GM19463 (cell line): Measurements from ENCODE around the gene PTER.

Source experiments
- ATAC-seq: cut with Tn5 transposase; IDR thresholded peaks from one replicate; pipeline ENCODE4 v1.9.1; 2021; ENCODE audit warnings: mild to moderate bottlenecking, moderate library complexity; ENCODE audit not compliant: unreplicated experiment

PTER gene, protein sequence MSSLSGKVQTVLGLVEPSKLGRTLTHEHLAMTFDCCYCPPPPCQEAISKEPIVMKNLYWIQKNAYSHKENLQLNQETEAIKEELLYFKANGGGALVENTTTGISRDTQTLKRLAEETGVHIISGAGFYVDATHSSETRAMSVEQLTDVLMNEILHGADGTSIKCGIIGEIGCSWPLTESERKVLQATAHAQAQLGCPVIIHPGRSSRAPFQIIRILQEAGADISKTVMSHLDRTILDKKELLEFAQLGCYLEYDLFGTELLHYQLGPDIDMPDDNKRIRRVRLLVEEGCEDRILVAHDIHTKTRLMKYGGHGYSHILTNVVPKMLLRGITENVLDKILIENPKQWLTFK

GRCh38 chr10:16436758-16437539 is at the start of gene PTER:
Gene PTER (plus strand): TSS chr10:16437010. CDS start chr10:16484385, 47,375 bp downstream.
- peak; percentile 94 for ATAC-seq

GRCh38 chr10:16392531-16393069 is 44.2 kb upstream of the PTER start:
- ATAC-seq = no peak

GRCh38 chr10:16393271-16393858 is 43.4 kb upstream of the PTER start:
- ATAC-seq = no peak

DNA sequence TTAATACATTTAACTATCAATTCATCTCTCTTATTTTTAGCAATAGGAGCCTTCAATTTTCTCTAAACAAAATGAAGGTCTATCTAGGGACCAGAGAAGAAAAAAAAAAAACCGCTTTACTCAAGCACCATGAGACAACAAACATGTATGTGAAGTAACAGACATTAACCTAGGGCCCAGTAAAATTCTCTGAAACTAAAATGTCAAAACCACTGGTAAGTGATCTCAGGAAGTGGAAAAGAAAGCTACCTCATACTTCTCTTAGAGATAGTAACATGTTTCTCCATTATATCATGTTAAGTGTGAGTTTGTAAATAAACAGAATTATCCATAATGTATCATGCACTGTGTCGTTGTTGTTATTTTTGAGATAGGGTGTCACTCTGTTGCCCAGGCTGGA is 35.4 kb upstream of the PTER start:
- ATAC-seq = no peak

- no peak for ATAC-seq
Observed at GRCh38 chr10:16408379-16408778, 28.4 kb upstream of the PTER start.

GRCh38 chr10:16417341-16417740 is 19.5 kb upstream of the PTER start:
- ATAC-seq = no peak

GRCh38 chr10:16423599-16423998 is 13.2 kb upstream of the PTER start:
- ATAC-seq = no peak

DNA sequence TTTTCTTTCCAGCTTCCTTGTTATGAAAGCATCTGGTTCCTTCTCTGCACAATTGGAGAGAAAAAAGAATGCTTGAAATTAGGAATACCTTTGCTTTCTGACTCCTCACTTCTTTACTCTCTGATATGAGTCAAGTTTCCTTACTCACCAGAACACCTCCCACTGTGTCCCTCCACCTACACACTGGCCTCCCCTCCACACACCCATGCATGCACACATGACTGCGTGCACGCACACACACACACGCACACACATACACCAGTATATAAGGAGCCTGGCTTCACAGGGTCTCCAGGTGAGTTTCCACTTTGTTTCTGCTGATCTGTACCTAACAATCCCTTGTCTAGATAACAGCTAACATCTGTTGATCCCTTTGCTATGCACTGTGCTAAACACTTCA is 11.4 kb upstream of the PTER start:
- ATAC-seq = no peak

DNA sequence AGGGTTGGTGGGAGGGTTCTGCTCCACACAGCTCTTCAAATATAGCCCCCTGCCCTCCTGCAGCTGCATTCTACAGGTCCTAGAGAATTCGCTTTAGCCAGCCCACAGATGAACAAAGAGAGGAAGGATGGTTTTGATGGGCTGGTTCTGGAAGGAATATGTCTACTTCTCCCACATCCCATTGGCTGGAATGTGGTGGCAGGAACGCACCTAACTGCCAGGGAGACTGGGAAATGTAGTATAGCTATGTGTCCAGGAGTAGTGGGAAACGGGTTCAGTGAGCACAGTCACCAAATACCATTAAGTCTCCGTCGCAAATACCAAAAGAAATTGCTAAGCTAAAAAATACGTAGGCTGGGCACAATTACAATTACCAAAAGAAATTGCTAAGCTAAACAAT is 7.3 kb upstream of the PTER start:
- ATAC-seq = no peak

- peak; percentile 4 for ATAC-seq
Observed at GRCh38 chr10:16436367-16436757, 448 bp upstream of the PTER start.

- ATAC-seq = no peak
Observed at GRCh38 chr10:16437540-16437894, 707 bp downstream of the PTER start.

- ATAC-seq = no peak
Observed at GRCh38 chr10:16439295-16439694, 2.5 kb downstream of the PTER start.

- no peak for ATAC-seq
Observed at GRCh38 chr10:16440396-16441133, 3.8 kb downstream of the PTER start.

DNA sequence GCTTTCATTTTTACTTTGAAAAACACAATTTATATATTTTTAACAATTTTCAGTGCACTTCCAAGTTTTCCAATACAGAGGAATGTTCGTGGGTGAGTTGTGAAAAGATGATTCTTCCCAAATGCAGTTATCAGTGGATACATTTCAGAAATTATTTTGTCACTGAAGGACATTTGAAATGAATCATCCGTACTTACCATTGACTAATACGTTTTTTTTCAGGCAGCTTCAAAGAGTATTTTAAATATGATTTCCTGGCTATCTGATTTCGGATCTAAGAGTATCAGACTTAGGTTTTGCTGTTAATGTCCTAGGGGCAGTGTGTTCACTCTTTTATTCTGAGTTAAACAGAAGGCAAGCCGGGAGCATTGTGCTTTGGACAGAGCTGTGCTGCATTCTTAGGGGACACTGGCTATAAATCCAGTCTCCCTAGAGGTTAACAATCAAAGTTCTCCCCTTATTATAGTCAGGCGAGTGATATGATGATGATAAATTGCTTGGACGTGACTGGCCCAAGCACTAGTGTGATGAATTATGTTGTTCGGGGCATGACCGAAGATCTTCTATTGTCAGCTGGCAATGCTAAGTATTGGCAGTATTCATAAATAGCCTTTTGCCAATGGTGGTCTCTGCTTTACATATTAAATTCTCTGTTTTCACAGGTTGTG is 4.5 kb downstream of the PTER start:
- no peak for ATAC-seq

DNA sequence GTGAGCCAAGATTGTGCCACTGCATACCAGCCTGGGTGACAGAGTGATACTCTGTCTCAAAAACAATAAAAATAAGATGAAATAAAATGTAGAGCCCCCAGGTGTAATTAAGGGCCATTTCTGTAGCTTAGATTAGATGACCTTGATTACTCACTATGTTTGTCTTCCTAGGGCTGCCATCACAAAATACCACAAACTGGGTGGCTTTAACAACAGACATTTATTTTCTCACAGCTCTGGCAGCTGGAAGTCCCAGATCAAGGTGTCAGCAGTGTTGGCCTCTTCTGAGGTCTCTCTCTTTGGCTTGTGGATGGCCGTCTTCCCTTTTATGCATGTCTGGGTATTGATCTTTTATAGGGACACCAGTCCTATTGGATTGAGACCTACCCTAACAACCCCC is 6.1 kb downstream of the PTER start:
- ATAC-seq = no peak

DNA sequence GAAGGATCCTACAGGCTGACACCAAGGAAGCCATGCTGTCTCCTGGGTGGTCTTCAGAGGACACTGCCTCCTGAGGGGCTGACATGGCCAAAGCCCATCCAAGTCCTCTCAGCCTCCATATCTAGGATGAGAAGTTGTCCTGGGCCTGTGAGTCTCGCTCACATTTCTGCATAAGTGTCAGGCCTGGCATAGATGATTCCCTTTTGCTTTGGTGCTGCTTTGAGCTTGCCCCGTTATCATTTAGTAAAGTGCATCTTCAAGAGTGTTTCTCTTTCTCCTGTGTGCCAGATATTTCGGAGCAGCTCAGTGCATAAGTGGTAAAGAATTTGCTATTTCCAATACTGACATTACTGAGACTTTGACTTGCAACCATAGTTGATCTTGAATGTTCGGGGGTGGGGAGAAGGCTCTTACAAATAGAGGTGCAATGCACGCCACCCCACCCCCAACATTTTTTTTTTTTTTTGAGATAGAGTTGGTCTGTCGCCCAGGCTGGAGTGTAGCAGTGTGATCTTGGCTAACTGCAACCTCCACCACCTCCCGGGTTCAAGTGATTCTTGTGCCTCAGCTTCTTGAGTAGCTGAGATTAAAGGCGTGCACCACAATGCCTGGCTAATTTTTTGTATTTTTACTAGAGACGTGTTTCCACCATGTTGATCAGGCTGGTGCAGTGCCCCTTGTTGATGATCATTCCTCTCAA is 9.1 kb downstream of the PTER start:
- ATAC-seq = no peak

GRCh38 chr10:16449454-16449853 is 12.6 kb downstream of the PTER start:
- ATAC-seq = no peak

- ATAC-seq = no peak
Observed at GRCh38 chr10:16458166-16458955, 21.6 kb downstream of the PTER start.

- ATAC-seq = no peak
Observed at GRCh38 chr10:16459423-16459939, 22.7 kb downstream of the PTER start.
